Measurements from ENCODE around the gene TEX22.

Gene TEX22

GRCh38 chr14:105422695-105423487 is 24.6 kb downstream of the TEX22 start:
- no peak for DNase-seq

- no peak for DNase-seq
Measured at GRCh38 chr14:105423488-105424195, 25.3 kb downstream of the TEX22 start.

GRCh38 chr14:105424861-105425260 is 26.5 kb downstream of the TEX22 start:
- no peak for DNase-seq

GRCh38 chr14:105425823-105426247 is 27.5 kb downstream of the TEX22 start:
- DNase-seq: no peak

- no peak for DNase-seq
Measured at GRCh38 chr14:105426416-105427130, 28.2 kb downstream of the TEX22 start.

GRCh38 chr14:105427412-105427811 is 29.1 kb downstream of the TEX22 start:
- no peak for DNase-seq

GRCh38 chr14:105427936-105428485 is 29.7 kb downstream of the TEX22 start:
- DNase-seq: no peak

- no peak for DNase-seq
Measured at GRCh38 chr14:105430042-105430441, 31.7 kb downstream of the TEX22 start.

GRCh38 chr14:105430565-105430964 is 32.2 kb downstream of the TEX22 start:
- no peak for DNase-seq

- no peak for DNase-seq
Measured at GRCh38 chr14:105431256-105431655, 32.9 kb downstream of the TEX22 start.

GRCh38 chr14:105432657-105433056 is 34.3 kb downstream of the TEX22 start:
- DNase-seq: no peak

- no peak for DNase-seq
Measured at GRCh38 chr14:105433161-105433605, 34.8 kb downstream of the TEX22 start.

- no peak for DNase-seq
Measured at GRCh38 chr14:105436402-105436801, 38.1 kb downstream of the TEX22 start.

GRCh38 chr14:105436891-105437722 is 38.8 kb downstream of the TEX22 start:
- DNase-seq: no peak

- no peak for DNase-seq
Measured at GRCh38 chr14:105437723-105438500, 39.6 kb downstream of the TEX22 start.

- DNase-seq: no peak
Measured at GRCh38 chr14:105439179-105439578, 40.8 kb downstream of the TEX22 start.

- DNase-seq: no peak
Measured at GRCh38 chr14:105439710-105440553, 41.6 kb downstream of the TEX22 start.

- DNase-seq: no peak
Measured at GRCh38 chr14:105440554-105440900, 42.2 kb downstream of the TEX22 start.

GRCh38 chr14:105440992-105441391 is 42.7 kb downstream of the TEX22 start:
- DNase-seq: no peak

GRCh38 chr14:105442125-105442524 is 43.8 kb downstream of the TEX22 start:
- DNase-seq: no peak

- DNase-seq: no peak
Measured at GRCh38 chr14:105442834-105443233, 44.5 kb downstream of the TEX22 start.

All from T-helper 9 cell (primary cell).